Measurements from ENCODE around the gene PNPLA1.

PNPLA1 gene

GRCh38 chr6:36285187-36285671 is 15.4 kb downstream of the PNPLA1 start:
- no peak overlapping the region for H3K4me2 ChIP-seq (ENCODE audit: low read length)
- H4K20me1 ChIP-seq (ENCODE audit: insufficient read depth, low read length) = no peaks in the 10 kb centered on the region
- no peaks in the 10 kb centered on the region for H3K9me3 ChIP-seq (ENCODE audit: low read length)
- H3K36me3 ChIP-seq (ENCODE audit: insufficient read depth, low read length) = no peaks in the 10 kb centered on the region
- H3K9me2 ChIP-seq (ENCODE audit: low read depth, low read length) = no peaks in the 10 kb centered on the region
- no peaks in the 10 kb centered on the region for H3K79me2 ChIP-seq (ENCODE audit: insufficient read depth, low read length)
- H3K27me3 ChIP-seq (ENCODE audit: insufficient read depth, low read length) = peaks cover 7% of the 10 kb centered on the region; the same call in 1 of the 2 replicates
- no peak overlapping the region for H3K9ac ChIP-seq (ENCODE audit: low read length)
- no peak for TF ChIP-seq EZH2 (IDR thresholded peaks at IDR 0.05; ENCODE audit: borderline replicate concordance, low read length)
- TF ChIP-seq, protein P1, sequence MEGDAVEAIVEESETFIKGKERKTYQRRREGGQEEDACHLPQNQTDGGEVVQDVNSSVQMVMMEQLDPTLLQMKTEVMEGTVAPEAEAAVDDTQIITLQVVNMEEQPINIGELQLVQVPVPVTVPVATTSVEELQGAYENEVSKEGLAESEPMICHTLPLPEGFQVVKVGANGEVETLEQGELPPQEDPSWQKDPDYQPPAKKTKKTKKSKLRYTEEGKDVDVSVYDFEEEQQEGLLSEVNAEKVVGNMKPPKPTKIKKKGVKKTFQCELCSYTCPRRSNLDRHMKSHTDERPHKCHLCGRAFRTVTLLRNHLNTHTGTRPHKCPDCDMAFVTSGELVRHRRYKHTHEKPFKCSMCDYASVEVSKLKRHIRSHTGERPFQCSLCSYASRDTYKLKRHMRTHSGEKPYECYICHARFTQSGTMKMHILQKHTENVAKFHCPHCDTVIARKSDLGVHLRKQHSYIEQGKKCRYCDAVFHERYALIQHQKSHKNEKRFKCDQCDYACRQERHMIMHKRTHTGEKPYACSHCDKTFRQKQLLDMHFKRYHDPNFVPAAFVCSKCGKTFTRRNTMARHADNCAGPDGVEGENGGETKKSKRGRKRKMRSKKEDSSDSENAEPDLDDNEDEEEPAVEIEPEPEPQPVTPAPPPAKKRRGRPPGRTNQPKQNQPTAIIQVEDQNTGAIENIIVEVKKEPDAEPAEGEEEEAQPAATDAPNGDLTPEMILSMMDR (IDR thresholded peaks at IDR 0.05; ENCODE audit: low read length) = no peak
- no peak overlapping the region for H3K27ac ChIP-seq (ENCODE audit: low read depth, low read length, poor library complexity, severe bottlenecking)
- no peak overlapping the region for H3K4me3 ChIP-seq (ENCODE audit: low read depth, low read length, poor library complexity, severe bottlenecking)
- H2AFZ ChIP-seq (ENCODE audit: low read length) = no peak overlapping the region
- no peaks in the 10 kb centered on the region for H3F3A ChIP-seq (ENCODE audit: insufficient read depth, low read length)
- no peaks in the 10 kb centered on the region for H3K4me1 ChIP-seq (ENCODE audit: insufficient read depth, low read length, severe bottlenecking)

DNA sequence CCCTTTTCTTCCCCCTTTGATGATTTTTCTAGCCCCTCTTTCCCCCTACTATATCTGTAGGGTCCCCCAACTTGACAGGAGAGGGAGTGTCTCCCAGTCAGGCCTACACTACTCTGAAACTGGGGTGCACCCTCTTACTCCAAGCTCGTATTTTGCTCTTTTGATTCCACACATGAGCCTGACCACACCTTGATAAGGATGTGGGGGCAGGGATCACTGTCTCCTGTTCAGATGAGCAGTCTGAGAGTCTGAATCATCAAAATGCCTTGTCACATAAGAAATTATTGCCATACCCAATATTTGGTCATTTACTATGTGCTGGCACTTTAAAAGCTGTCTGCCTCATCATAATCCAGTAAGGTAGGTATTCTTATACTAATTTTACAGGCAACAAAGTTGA is 15.9 kb downstream of the PNPLA1 start:
- no peak overlapping the region for H3K4me3 ChIP-seq (ENCODE audit: low read depth, low read length, poor library complexity, severe bottlenecking)
- H3K27me3 ChIP-seq (ENCODE audit: insufficient read depth, low read length) = peaks cover 7% of the 10 kb centered on the region; the same call in 1 of the 2 replicates
- H3K9me2 ChIP-seq (ENCODE audit: low read depth, low read length) = no peaks in the 10 kb centered on the region
- no peak overlapping the region for H3K27ac ChIP-seq (ENCODE audit: low read depth, low read length, poor library complexity, severe bottlenecking)
- no peaks in the 10 kb centered on the region for H3F3A ChIP-seq (ENCODE audit: insufficient read depth, low read length)
- no peaks in the 10 kb centered on the region for H3K36me3 ChIP-seq (ENCODE audit: insufficient read depth, low read length)
- no peaks in the 10 kb centered on the region for H3K4me1 ChIP-seq (ENCODE audit: insufficient read depth, low read length, severe bottlenecking)
- no peaks in the 10 kb centered on the region for H3K9me3 ChIP-seq (ENCODE audit: low read length)
- H2AFZ ChIP-seq (ENCODE audit: low read length) = no peak overlapping the region
- TF ChIP-seq, protein P1 (IDR thresholded peaks at IDR 0.05; ENCODE audit: low read length) = no peak
- no peak for TF ChIP-seq EZH2 (IDR thresholded peaks at IDR 0.05; ENCODE audit: borderline replicate concordance, low read length)
- no peak overlapping the region for H3K9ac ChIP-seq (ENCODE audit: low read length)
- H3K79me2 ChIP-seq (ENCODE audit: insufficient read depth, low read length) = no peaks in the 10 kb centered on the region
- no peaks in the 10 kb centered on the region for H4K20me1 ChIP-seq (ENCODE audit: insufficient read depth, low read length)
- H3K4me2 ChIP-seq (ENCODE audit: low read length) = no peak overlapping the region

- H3K4me1 ChIP-seq (ENCODE audit: insufficient read depth, low read length, severe bottlenecking) = no peaks in the 10 kb centered on the region
- H3K79me2 ChIP-seq (ENCODE audit: insufficient read depth, low read length) = no peaks in the 10 kb centered on the region
- peaks cover 7% of the 10 kb centered on the region; the same call in 1 of the 2 replicates for H3K27me3 ChIP-seq (ENCODE audit: insufficient read depth, low read length)
- no peaks in the 10 kb centered on the region for H3F3A ChIP-seq (ENCODE audit: insufficient read depth, low read length)
- H3K9ac ChIP-seq (ENCODE audit: low read length) = no peak overlapping the region
- H3K36me3 ChIP-seq (ENCODE audit: insufficient read depth, low read length) = no peaks in the 10 kb centered on the region
- TF ChIP-seq, protein P1 (IDR thresholded peaks at IDR 0.05; ENCODE audit: low read length) = no peak
- TF ChIP-seq EZH2 (IDR thresholded peaks at IDR 0.05; ENCODE audit: borderline replicate concordance, low read length) = no peak
- H3K9me2 ChIP-seq (ENCODE audit: low read depth, low read length) = no peaks in the 10 kb centered on the region
- H3K4me3 ChIP-seq (ENCODE audit: low read depth, low read length, poor library complexity, severe bottlenecking) = no peak overlapping the region
- H3K4me2 ChIP-seq (ENCODE audit: low read length) = no peak overlapping the region
- no peak overlapping the region for H2AFZ ChIP-seq (ENCODE audit: low read length)
- H3K9me3 ChIP-seq (ENCODE audit: low read length) = no peaks in the 10 kb centered on the region
- H3K27ac ChIP-seq (ENCODE audit: low read depth, low read length, poor library complexity, severe bottlenecking) = no peak overlapping the region
- no peaks in the 10 kb centered on the region for H4K20me1 ChIP-seq (ENCODE audit: insufficient read depth, low read length)
Observed at GRCh38 chr6:36286858-36287257, 17.0 kb downstream of the PNPLA1 start.

All from OCI-LY1 (cell line).